H1 (cell line): ENCODE results near the gene SLC30A7. TPM values are rescaled to one million over a fixed set of nuclear protein-coding genes. Genes with fewer than 3 reads are reported as not detected.
"Not testable (repeated sequence)": the region's sequence is repeated elsewhere in the genome, so short reads cannot be mapped to it uniquely, and the experiment has no call there.

Source experiments
- CTCF ChIA-PET: fragments of 300-600 bp; sonication (Branson Sonifier 250); formaldehyde crosslinking; loops from one replicate; lab custom pipeline; 2021; ENCODE audit not compliant: partially characterized antibody; lab: Charles Lee
- POLR2A ChIA-PET: fragments of 300-600 bp; sonication (Branson Sonifier 250); formaldehyde crosslinking; loops from one replicate; lab custom pipeline; 2021; ENCODE audit warnings: inconsistent platforms; ENCODE audit not compliant: partially characterized antibody; lab: Charles Lee
- DNase-seq, 2 experiments: peaks; one replicate each; pipeline versions ENCODE4 v3.0.0 to v3.0.0-alpha.2; 2010 to 2022; ENCODE audit warnings: low spot score in 2 of 2, low read depth in 1 of 2, mixed read lengths in 1 of 2
- FAIRE-seq: peaks from 2 replicates; lab custom pipeline; 2011; peaks lifted over from hg19 to GRCh38; lab: Jason Lieb, UNC
- H2AFZ ChIP-seq: 2 replicates; pipeline ENCODE4 v1.8.1; 2012; ENCODE audit warnings: low read length, inconsistent platforms
- H2AK5ac ChIP-seq: 2 replicates; pipeline ENCODE4 v1.6.1; 2013; ENCODE audit warnings: low read depth, low read length
- H2BK120ac ChIP-seq: replicated peaks from 2 replicates; pipeline ENCODE3; 2013; ENCODE audit warnings: low read depth, low read length, inconsistent platforms
- H2BK12ac ChIP-seq: 2 replicates; pipeline ENCODE4 v1.6.1; 2013; ENCODE audit warnings: low read depth, low read length
- H2BK15ac ChIP-seq: 2 replicates; pipeline ENCODE4 v1.6.1; 2013; ENCODE audit warnings: low read length
- H2BK20ac ChIP-seq: 2 replicates; pipeline ENCODE4 v1.6.1; 2013; ENCODE audit warnings: low read length
- H2BK5ac ChIP-seq: 2 replicates; pipeline ENCODE4 v1.6.1; 2013; ENCODE audit warnings: low read depth, low read length
- H3K14ac ChIP-seq: 2 replicates; pipeline ENCODE4 v1.6.1; 2013; ENCODE audit warnings: inconsistent platforms; ENCODE audit not compliant: insufficient read length
- H3K18ac ChIP-seq: 2 replicates; pipeline ENCODE4 v1.6.1; 2013; ENCODE audit warnings: low read length; ENCODE audit errors: extremely low read depth
- H3K23ac ChIP-seq: 2 replicates; pipeline ENCODE4 v1.6.1; 2013; ENCODE audit warnings: inconsistent platforms; ENCODE audit not compliant: insufficient read length
- H3K23me2 ChIP-seq: 2 replicates; pipeline ENCODE4 v1.6.1; 2013; ENCODE audit warnings: low read depth, low read length
- H3K27ac ChIP-seq: 2 replicates; pipeline ENCODE4 v1.6.1; 2011; ENCODE audit warnings: low read depth, low read length, inconsistent platforms
- H3K27me3 ChIP-seq, 4 experiments: replicated peaks in 1 of 4; 1 replicate in 1 of 4; 2 replicates in 3 of 4; pipeline versions ENCODE4 v1.6.1 to v1.8.1; 2011 to 2013; ENCODE audit warnings: low read length in 3 of 4, mild to moderate bottlenecking in 3 of 4, inconsistent platforms in 2 of 4, mixed read lengths in 2 of 4, moderate library complexity in 1 of 4; ENCODE audit not compliant: control insufficient read depth in 3 of 4, insufficient read depth in 3 of 4; ENCODE audit errors: extremely low read depth in 1 of 4
- H3K36me3 ChIP-seq, 4 experiments: 2 replicates each; pipeline versions ENCODE4 v1.6.1 to v1.8.1; 2011 to 2013; ENCODE audit warnings: mild to moderate bottlenecking in 4 of 4, low read length in 3 of 4, moderate library complexity in 2 of 4, control low read depth in 1 of 4, inconsistent platforms in 1 of 4; ENCODE audit not compliant: insufficient read depth in 4 of 4, control insufficient read depth in 2 of 4
- H3K4ac ChIP-seq: replicated peaks from 2 replicates; pipeline ENCODE3; 2013; ENCODE audit warnings: low read length, low read depth, mixed read lengths, inconsistent platforms; ENCODE audit not compliant: insufficient read length
- H3K4me1 ChIP-seq, 4 experiments: replicated peaks in 1 of 4; 1 replicate in 1 of 4; 2 replicates in 3 of 4; pipeline versions ENCODE4 v1.6.1 to v1.8.1; 2011 to 2013; ENCODE audit warnings: low read length in 3 of 4, inconsistent platforms in 2 of 4, mixed read lengths in 1 of 4; ENCODE audit not compliant: insufficient read depth in 4 of 4, control insufficient read depth in 3 of 4
- H3K4me2 ChIP-seq, 2 experiments: 2 replicates each; pipeline versions ENCODE4 v1.6.1 to v1.8.1; 2011 to 2013; ENCODE audit warnings: low read depth in 2 of 2, low read length in 2 of 2, control low read depth in 1 of 2, inconsistent platforms in 1 of 2, mild to moderate bottlenecking in 1 of 2; ENCODE audit not compliant: insufficient read depth in 1 of 2
- H3K4me3 ChIP-seq, 4 experiments: fragments of 200-600, 300-600 bp in 1 of 4; sonication (generic), shearing (Covaris generic), sonication (Bioruptor Twin) in 1 of 4; 2 replicates each; pipeline versions ENCODE4 v1.5.1 to v1.8.1; 2011 to 2016; ENCODE audit warnings: low read length in 4 of 4, low read depth in 3 of 4, control low read depth in 2 of 4, inconsistent platforms in 2 of 4, mild to moderate bottlenecking in 2 of 4, mixed read lengths in 1 of 4, moderate library complexity in 1 of 4; ENCODE audit not compliant: insufficient read depth in 2 of 4; ENCODE audit errors: extremely low read depth in 1 of 4
- H3K56ac ChIP-seq: replicated peaks from 2 replicates; pipeline ENCODE3; 2013; ENCODE audit warnings: low read depth, mild to moderate bottlenecking, mixed read lengths, low read length, inconsistent platforms; ENCODE audit not compliant: insufficient read length
- H3K79me1 ChIP-seq: 2 replicates; pipeline ENCODE4 v1.6.1; 2013; ENCODE audit warnings: low read depth, low read length, control low read depth
- H3K79me2 ChIP-seq, 2 experiments: 2 replicates each; pipeline versions ENCODE4 v1.6.1 to v1.8.1; 2012 to 2013; ENCODE audit warnings: low read length in 2 of 2, mild to moderate bottlenecking in 2 of 2, inconsistent platforms in 1 of 2; ENCODE audit not compliant: insufficient read depth in 2 of 2, control insufficient read depth in 1 of 2
- H3K9ac ChIP-seq, 4 experiments: replicated peaks in 1 of 4; 1 replicate in 1 of 4; 2 replicates in 3 of 4; pipeline versions ENCODE4 v1.6.1 to v1.8.1; 2011 to 2013; ENCODE audit warnings: low read depth in 3 of 4, low read length in 3 of 4, control low read depth in 2 of 4, mild to moderate bottlenecking in 2 of 4, moderate library complexity in 2 of 4, inconsistent platforms in 1 of 4; ENCODE audit errors: extremely low read depth in 1 of 4
- H3K9me3 ChIP-seq, 2 experiments: 2 replicates each; pipeline versions ENCODE4 v1.6.1 to v1.8.1; 2012 to 2013; ENCODE audit warnings: mild to moderate bottlenecking in 2 of 2, moderate library complexity in 2 of 2, control low read depth in 1 of 2, inconsistent platforms in 1 of 2, low read depth in 1 of 2, low read length in 1 of 2, mixed read lengths in 1 of 2; ENCODE audit not compliant: insufficient read depth in 2 of 2
- H4K20me1 ChIP-seq, 2 experiments: replicated peaks in 1 of 2; 2 replicates each; pipeline versions ENCODE3 to v1.8.1; 2011 to 2013; ENCODE audit warnings: inconsistent platforms in 2 of 2, low read length in 2 of 2, mild to moderate bottlenecking in 1 of 2; ENCODE audit not compliant: insufficient read depth in 2 of 2, control insufficient read depth in 1 of 2
- H4K5ac ChIP-seq: 2 replicates; pipeline ENCODE4 v1.6.1; 2013; ENCODE audit warnings: low read length, low read depth, mixed read lengths, inconsistent platforms; ENCODE audit not compliant: insufficient read length
- H4K8ac ChIP-seq: 2 replicates; pipeline ENCODE4 v1.8.0; 2013; ENCODE audit warnings: mild to moderate bottlenecking, moderate library complexity, low read length, inconsistent platforms; ENCODE audit not compliant: insufficient read depth; ENCODE audit errors: extremely low read depth
- H4K91ac ChIP-seq: replicated peaks from 2 replicates; pipeline ENCODE3; 2013; ENCODE audit warnings: low read length, mixed read lengths, inconsistent platforms; ENCODE audit not compliant: insufficient read length
- TAF7 ChIP-seq: optimal IDR thresholded peaks from 2 replicates; pipeline ENCODE3; 2011; ENCODE audit warnings: low read depth, mild to moderate bottlenecking, inconsistent platforms, low read length, moderate library complexity, borderline replicate concordance
- WGBS, 2 experiments: shearing (Covaris generic) in 1 of 2; methylation state at CpG; one replicate each; pipeline versions ENCODE4 v1.1.6 to v1.1.7; 2013 to 2015; ENCODE audit warnings: low lambda C conversion rate in 2 of 2, mixed read lengths in 2 of 2, inconsistent platforms in 1 of 2, low coverage in 1 of 2, missing lambda C conversion rate in 1 of 2; ENCODE audit not compliant: insufficient replicate concordance in 2 of 2, insufficient coverage in 1 of 2, insufficient read length in 1 of 2; ENCODE audit errors: extremely low coverage in 1 of 2, missing lambda C conversion rate in 1 of 2; 5-methylcytosine and 5-hydroxymethylcytosine counted together
- polyA plus RNA-seq, 7 experiments: library from polyadenylated mRNA; depleted of rRNA in 3 of 7; stranded (reverse) in 5 of 7; unstranded in 2 of 7; fragments of >200 nt in 5 of 7; fragments of 200-250 nt in 2 of 7; gene quantifications; 1 replicate in 5 of 7; 2 replicates in 1 of 7; 4 replicates in 1 of 7; pipeline versions ENCODE4 v1.2.1 to v1.2.3, GENCODE V29; 2011 to 2013; ENCODE audit warnings: missing spikeins in 2 of 7, mixed read lengths in 2 of 7
- total RNA-seq: library from RNA; stranded (reverse); fragmentation: NEBNext Ultra II Directional; extraction: Animal tissue kit (Norgen Biotek cat#: 25700); gene quantifications from 2 replicates; pipeline ENCODE4 v1.2.1, GENCODE V29; 2021

SLC30A7 gene
- total and polyA plus RNA-seq, 2 of the 8 experiments (the other 6 are each of a cell fraction or from before 2014, with no cell fraction given): 5.5 to 22.1 TPM

DNA sequence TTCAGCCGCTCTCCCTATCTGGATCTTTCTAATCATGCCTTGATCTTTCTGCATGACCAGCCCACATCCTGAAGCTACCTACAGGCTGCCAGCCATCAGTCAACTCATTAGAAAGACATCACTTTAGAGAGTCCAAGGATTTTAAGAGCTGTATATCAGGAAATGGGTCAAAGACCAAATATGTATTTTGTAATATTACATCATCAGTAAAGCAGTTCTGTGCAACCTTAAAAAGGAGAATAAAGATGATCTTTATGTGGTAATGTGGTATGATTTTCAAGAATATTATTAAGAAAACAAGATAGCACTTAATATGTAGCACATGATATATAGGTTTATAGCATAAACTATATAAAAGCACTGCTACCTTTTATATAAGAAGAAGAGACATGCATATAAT, 47.6 kb downstream of the SLC30A7 start:
- Histone ChIP-seq H4K91ac (no peak overlapping the region), H3K27me3 (no peaks in the 10 kb centered on the region), H2BK5ac (no peak overlapping the region), H2AFZ (no peak overlapping the region), H3K9me3 (no peaks in the 10 kb centered on the region), H3K4me3 (no peak overlapping the region), H3K36me3 (peaks cover 0 to 7% (median 3%) of the 10 kb centered on the region in 4 experiments; a peak in 2 of 8 replicates), H3K27ac (no peak overlapping the region), H2BK120ac (no peak overlapping the region), H2BK20ac (no peak overlapping the region), H3K56ac (no peak overlapping the region), H3K79me2 (peaks cover 0 to 2% of the 10 kb centered on the region in 2 experiments; a peak in 2 of 4 replicates), H3K23ac (no peak overlapping the region), H3K9ac (no peak overlapping the region), H3K4me2 (no peak overlapping the region), H3K23me2 (no peaks in the 10 kb centered on the region; the same call in 1 of the 2 replicates), H4K8ac (no peak overlapping the region), H3K79me1 (no peaks in the 10 kb centered on the region), H4K5ac (no peak overlapping the region), H2AK5ac (no peak overlapping the region), H3K4me1 (peaks cover 0 to 2% (median 0%) of the 10 kb centered on the region in 4 experiments; a peak in 1 of 7 replicates), H2BK12ac (no peak overlapping the region), H4K20me1 (no peaks in the 10 kb centered on the region), H3K4ac (no peak overlapping the region), H3K18ac (no peak overlapping the region), H3K14ac (no peak overlapping the region), H2BK15ac (no peak overlapping the region)
- FAIRE-seq (no peak), DNase-seq (no peak)
- 97% methylated on average over 1 of the region's 1 CpG; no CpG with 5 or more reads in 1 of the 2 experiments for WGBS, 2 experiments
- no peak for TF ChIP-seq TAF7
- ChIA-PET POLR2A (interaction anchor here (1.8 kb wide), 1 partner anchor 15 kb away, joined by 3 read pairs; no protein-coding TSS in a partner anchor), CTCF (no interaction called here)

- H3K36me3 ChIP-seq, H3K56ac ChIP-seq, H2BK15ac ChIP-seq, H2BK120ac ChIP-seq, H4K20me1 ChIP-seq, H3K27ac ChIP-seq, H4K5ac ChIP-seq, H3K4ac ChIP-seq, H2AK5ac ChIP-seq, FAIRE-seq, H3K79me1 ChIP-seq, H3K4me2 ChIP-seq, POLR2A ChIA-PET, H2BK12ac ChIP-seq, H3K79me2 ChIP-seq, H3K9ac ChIP-seq, H2BK5ac ChIP-seq, DNase-seq, H3K18ac ChIP-seq, H2BK20ac ChIP-seq, H3K27me3 ChIP-seq, H4K8ac ChIP-seq, H4K91ac ChIP-seq, H3K23ac ChIP-seq, H3K23me2 ChIP-seq, H2AFZ ChIP-seq, H3K9me3 ChIP-seq, H3K4me3 ChIP-seq, CTCF ChIA-PET, H3K14ac ChIP-seq: not testable (repeated sequence)
- 86% methylated on average over 3 of the region's 3 CpGs; no CpG with 5 or more reads in 1 of the 2 experiments for WGBS, 2 experiments
- peaks cover 7 to 19% (median 13%) of the 10 kb centered on the region in 4 experiments for H3K4me1 ChIP-seq
Measured at GRCh38 chr1:100946064-100946463, 50.2 kb downstream of the SLC30A7 start.
